SKM-1 treated with dmso at 0.1 percent for 144 hours (cell line): ENCODE results near the gene LPCAT4.
"Not testable (repeated sequence)": the region's sequence is repeated elsewhere in the genome, so short reads cannot be mapped to it uniquely, and the experiment has no call there.

Experiments used
- DNase-seq: peaks from one replicate; lab custom pipeline; 2025; ENCODE audit not compliant: unreplicated experiment; lab: John Stamatoyannopoulos, UW

The LPCAT4 gene, protein sequence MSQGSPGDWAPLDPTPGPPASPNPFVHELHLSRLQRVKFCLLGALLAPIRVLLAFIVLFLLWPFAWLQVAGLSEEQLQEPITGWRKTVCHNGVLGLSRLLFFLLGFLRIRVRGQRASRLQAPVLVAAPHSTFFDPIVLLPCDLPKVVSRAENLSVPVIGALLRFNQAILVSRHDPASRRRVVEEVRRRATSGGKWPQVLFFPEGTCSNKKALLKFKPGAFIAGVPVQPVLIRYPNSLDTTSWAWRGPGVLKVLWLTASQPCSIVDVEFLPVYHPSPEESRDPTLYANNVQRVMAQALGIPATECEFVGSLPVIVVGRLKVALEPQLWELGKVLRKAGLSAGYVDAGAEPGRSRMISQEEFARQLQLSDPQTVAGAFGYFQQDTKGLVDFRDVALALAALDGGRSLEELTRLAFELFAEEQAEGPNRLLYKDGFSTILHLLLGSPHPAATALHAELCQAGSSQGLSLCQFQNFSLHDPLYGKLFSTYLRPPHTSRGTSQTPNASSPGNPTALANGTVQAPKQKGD

DNA sequence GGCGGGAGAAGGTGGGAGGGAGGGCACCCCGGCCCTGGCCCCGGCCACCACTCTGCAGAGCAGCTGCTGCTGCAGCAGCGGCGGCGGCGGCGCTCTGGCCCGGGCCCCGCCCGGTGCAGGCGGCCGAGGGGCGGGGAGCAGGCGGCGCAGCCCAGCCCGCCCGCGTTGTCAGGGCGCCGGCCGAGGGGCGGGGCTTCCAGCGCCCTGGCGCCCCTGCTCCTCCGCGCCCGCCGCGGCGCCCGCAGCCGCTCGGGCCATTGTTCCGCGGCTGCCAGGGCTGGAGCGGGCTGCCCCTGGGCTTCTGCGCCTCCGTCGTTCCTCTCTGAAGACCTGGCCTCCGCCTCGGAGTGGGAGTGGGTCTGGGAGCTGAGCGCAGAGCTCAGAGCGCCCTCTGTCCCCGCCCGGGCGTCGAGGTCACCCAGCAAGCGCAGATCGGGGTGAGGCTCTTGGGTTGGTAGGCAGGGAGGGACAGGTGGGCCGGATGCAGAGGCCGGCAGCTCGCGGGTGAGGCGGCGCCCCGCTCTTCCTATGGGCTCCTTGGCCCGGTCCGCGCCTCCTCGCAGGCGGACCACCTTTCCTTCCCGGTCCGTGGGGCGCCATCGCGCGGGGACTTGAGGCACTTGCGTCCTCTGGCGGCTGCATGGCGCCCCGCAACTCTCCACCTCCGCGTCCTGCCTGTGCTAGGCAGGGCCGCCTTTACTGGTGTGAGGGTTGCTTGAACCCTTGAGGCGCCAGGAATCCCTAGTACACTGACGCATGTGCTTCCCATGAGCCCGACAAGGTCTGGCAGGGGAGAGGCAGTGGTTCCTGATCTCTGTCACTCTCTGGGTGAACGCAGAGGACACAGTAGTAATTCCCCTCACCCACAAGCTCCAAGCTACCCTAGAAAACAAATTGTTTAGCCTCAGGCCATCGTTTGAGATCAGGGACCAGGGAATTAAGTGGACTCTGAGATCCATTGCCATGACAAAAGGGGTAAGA, at the start of gene LPCAT4:
TSS of gene LPCAT4 (minus strand) at position 96 of the 981 bp plus-strand sequence. CDS start 96 bp downstream, outside the sequence.
- peak; percentile 83 for DNase-seq

GRCh38 chr15:34409511-34409910, 42.5 kb upstream of the LPCAT4 start:
- not testable (repeated sequence) for DNase-seq

DNA sequence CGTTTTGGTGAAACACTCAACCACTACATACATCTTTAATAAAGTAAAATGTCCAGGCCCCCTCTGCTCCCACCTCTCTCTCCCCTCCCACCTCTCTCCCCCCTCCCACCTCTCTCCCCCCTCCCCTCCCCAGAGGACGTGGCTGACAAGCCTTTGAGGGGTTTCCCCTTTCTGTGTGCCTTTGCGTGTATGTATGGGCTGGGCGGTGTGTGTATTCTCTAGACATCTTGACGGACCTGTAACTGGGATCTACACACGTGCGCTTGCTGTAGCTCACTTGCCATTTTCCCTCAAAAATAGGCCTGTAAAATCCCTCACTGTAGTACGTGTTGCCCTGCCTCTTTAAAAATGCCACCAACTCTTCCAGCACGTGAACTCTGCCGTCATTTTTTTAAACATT, 42.0 kb upstream of the LPCAT4 start:
- DNase-seq = not testable (repeated sequence)

- DNase-seq = not testable (repeated sequence)
Measured at GRCh38 chr15:34403899-34404298, 36.9 kb upstream of the LPCAT4 start.

- DNase-seq = not testable (repeated sequence)
Measured at GRCh38 chr15:34403160-34403598, 36.2 kb upstream of the LPCAT4 start.

DNA sequence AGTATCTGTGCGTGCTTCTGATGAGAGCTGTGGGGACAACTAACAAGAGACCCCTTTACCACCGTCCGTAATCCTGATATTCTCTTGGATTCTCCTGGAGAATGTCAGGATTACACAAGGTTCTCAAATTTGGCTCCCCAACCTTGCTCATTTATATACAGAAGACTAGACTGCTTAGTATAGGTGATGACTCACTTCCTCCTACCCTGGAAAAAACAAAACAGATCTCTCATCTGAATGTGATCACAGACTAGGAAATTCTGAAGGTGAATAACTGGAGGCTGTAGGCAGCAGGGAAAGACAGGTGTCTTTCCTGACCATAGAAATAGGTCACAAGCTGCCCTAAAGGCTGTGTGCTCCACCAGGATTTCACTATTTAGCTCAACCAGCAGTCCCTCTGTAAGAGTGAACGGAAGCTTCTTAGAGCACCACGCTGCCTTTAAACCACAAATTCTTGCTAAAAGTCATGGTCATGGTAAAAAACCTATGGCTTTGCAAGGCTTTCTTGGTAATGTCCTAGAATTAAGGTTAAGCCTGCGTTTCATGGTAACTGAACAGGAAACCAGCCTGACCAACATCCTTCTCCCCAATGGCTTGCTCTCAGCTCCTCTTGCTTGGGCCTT, 30.8 kb upstream of the LPCAT4 start:
- not testable (repeated sequence) for DNase-seq

GRCh38 chr15:34392981-34393380, 26.0 kb upstream of the LPCAT4 start:
- DNase-seq = not testable (repeated sequence)

DNA sequence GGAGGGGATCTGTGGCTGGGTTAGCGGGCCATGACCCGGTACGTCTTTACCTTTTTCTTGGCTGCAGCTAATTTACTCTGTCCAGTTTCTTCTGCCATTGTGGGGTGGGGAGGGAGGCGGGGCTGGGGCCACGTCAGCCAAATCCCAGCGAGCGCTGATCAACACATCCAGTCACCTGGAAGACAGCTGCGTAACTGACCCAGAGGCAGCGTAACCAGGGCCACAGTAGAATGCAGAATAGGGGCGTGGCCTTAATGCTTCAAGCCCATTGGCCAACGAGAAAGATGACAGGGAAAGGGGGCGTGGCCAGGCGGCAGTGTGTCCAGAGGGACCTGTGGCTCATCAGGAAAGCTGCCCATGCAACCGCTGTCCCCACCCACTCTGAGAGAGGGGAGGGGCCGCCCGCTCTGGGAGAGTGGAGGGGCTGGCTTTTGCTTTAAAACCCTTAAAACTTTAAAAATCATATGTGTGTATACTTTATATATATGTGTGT, 22.6 kb upstream of the LPCAT4 start:
- not testable (repeated sequence) for DNase-seq

- not testable (repeated sequence) for DNase-seq
Measured at GRCh38 chr15:34381829-34382521, 15.0 kb upstream of the LPCAT4 start.

- not testable (repeated sequence) for DNase-seq
Measured at GRCh38 chr15:34380491-34380890, 13.5 kb upstream of the LPCAT4 start.

DNA sequence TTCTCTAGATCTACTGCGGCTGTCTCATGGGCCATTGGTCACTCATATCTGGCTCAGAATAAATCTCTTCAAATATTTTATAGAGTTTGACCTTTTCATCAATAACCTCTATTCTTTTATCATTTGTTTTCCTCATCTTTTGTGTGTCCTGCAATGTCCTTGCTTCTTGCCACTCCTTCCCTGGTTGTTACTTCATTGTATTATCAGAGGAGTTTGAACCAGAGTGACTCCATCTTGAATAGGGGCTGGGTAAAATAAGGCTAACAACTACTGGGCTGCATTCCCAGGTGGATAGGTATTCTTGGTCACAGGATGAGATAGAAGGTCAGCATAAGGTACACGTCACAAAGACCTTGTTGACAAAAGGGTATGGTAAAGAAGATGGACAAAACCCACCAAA, 9.9 kb upstream of the LPCAT4 start:
- DNase-seq = no peak

GRCh38 chr15:34375541-34375940, 8.5 kb upstream of the LPCAT4 start:
- not testable (repeated sequence) for DNase-seq

DNA sequence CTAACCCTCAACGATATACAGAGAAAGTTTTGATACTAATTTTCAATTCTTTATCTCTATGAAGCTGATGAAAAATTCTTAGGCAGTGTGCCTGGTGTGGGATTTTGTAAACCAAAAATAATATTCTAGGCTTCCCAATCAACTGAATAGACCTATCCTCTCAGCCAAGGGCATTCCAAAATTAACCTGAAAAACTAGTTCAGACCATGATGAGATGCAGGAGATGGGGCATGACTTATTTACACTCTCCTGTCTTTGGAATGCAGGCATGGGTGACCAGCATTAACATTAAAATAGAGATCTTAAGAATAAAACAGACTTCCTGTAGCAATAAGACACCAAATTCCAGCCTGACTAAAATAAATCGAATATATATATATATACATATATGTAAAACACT, 7.8 kb upstream of the LPCAT4 start:
- no peak for DNase-seq

- no peak for DNase-seq
Measured at GRCh38 chr15:34373951-34374350, 7.0 kb upstream of the LPCAT4 start.

DNA sequence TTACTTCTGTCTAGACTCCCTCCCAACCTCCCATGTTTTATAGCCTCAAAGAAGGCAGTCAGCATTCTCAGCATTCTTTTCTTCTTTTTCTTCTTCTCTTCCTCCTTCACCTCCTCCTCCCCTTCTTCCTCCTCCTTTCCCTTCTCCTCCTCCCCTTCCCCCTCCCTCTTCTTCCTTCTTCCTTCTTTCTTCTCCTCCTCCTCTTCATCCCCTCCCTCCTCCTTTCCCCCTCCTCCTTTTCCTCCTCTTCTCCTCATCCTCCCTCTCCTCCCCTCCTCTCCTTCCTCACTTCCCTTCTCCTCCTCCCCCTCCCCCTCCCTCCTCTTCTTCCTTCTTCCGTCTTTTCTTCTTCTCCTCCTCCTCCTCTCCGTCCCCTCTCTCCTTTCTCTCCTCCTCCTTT, 3.6 kb upstream of the LPCAT4 start:
- DNase-seq = no peak

DNA sequence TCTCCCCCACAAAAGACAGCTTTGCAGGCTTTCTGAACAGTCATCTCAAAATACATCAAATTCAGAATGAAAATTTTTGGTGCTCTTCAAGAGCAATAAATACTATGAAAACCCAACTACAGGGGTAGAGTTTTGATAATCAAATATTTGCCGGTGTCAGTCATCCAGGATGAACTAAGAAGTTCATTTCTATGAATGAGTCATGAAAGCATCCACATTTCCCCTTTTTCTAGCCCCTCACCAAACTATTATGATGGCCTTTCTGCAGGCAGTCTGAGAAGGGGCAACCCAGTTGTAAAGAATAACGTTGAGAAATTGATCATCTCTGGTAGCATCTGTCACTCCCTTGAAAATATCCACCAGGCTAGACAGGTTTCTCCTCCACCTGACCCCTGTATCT, 3.1 kb upstream of the LPCAT4 start:
- no peak for DNase-seq

GRCh38 chr15:34366271-34367065, 528 bp downstream of the LPCAT4 start:
- peak; percentile 32 for DNase-seq

DNA sequence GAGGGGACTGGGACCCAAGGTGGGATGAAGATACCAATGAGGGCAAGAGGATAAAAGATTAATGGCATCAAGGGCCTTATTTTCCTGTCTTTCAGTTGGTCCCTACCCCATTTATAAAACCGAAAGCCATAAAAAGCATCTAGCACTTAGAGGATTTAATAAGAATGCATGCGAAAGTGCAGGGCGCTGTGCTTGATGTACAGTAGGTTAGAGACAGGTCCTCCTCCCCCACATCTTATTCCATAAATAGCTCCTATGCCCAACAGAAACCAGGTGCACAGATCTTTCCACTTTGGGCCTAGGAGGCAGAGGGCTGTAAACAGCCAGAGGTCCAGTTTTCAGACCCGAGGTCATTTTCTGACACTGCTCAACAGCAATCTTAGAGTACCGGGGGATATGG, 1.2 kb downstream of the LPCAT4 start:
- DNase-seq = no peak

DNA sequence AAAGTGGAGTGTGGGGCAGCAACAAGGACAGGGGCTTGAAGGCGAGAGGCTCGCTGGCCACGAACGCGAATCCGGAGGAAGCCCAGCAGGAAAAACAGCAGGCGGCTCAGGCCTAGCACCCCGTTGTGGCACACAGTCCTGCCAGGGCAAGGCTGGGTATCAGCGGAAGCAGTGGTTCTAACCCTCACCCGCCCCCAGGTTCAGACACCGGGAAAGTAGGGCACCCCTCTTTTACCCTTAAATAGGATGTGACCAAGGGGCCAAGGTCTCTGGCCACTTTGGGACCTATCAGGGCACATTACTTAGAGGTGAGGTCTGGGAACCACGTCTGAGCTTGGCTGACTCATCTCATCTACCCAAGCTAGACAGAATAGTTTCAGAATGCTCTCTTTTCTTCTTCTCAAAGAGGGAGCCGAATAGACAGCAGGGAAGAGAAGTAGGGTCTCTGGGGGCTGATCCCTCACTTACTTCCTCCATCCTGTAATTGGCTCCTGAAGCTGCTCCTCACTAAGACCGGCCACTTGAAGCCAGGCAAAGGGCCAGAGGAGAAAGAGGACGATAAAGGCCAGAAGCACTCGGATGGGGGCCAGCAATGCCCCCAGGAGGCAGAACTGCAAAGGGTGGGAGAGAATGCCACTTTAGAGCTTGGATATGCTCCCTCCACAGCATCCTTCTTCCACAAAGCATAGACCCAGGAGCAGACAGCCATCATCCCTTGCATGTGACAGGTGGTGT, 1.7 kb downstream of the LPCAT4 start:
- DNase-seq = no peak
